ENCODE results near the gene DNAJC4. TPM values are rescaled to one million over a fixed set of nuclear protein-coding genes. Genes with fewer than 3 reads are reported as not detected.
A peak's percentile ranks its signal among the peaks of the same experiment; 100 is the strongest.

The DNAJC4 gene
- total and polyA plus RNA-seq, 2 of the 8 experiments (the other 6 are each of a cell fraction or from before 2014, with no cell fraction given): 14.6 to 31.0 TPM

DNA sequence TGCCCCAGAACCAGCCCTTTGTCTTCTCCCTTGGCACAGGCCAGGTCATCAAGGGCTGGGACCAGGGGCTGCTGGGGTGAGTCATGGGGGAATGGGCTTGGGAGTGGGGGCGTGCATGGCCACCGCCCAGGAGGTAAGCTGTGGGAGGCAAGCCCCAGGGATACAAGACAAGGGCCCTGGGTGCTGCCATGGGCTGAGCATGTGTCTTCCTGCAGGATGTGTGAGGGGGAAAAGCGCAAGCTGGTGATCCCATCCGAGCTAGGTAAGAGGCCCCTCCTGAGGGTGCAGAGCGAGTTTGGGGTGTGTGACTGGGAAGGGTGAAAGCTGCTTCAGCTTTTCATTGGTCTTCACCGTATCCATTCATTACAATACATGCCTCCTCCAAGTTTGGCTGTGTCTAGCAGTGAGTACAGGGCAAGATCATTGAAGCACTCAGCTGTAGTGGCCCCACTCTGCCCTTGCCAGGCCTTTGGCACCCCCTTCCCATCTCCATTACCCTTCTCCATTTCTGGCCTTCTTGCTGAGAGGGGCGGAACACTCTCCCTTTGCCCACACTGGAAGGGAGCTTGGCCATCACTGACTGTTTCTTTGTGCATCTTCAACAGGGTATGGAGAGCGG is 13.0 kb downstream of the DNAJC4 start:
- POLR2A ChIA-PET (ENCODE audit: partially characterized antibody): interaction anchor here (0.6 to 13.1 kb wide), 20 partner anchors 8 to 326 kb away, joined by 3 to 352 read pairs (median 5); partner anchors contain the start of genes BAD, CCDC88B, DNAJC4 and FERMT3
- H3K79me1 ChIP-seq (ENCODE audit: low read depth, low read length): peaks cover 6% of the 10 kb centered on the region
- CTCF ChIA-PET (ENCODE audit: partially characterized antibody): interaction anchor here (0.5 to 10.0 kb wide), 16 partner anchors 11 to 412 kb away, joined by 3 to 102 read pairs (median 4); partner anchors contain the start of genes CATSPERZ, ESRRA, FERMT3 and NUDT22

More for the DNA sequence above, 13.0 kb downstream of the DNAJC4 start:
- WGBS, 2 experiments (ENCODE audit: extremely low coverage in 1 of 2, insufficient coverage in 1 of 2, insufficient read length in 1 of 2, insufficient replicate concordance in 2 of 2, low coverage in 1 of 2, low lambda C conversion rate in 2 of 2, missing lambda C conversion rate in 1 of 2): 87% methylated on average over 8 of the region's 8 CpGs; no CpG with 5 or more reads in 1 of the 2 experiments
- H3K23ac ChIP-seq (ENCODE audit: insufficient read length): no peak overlapping the region
- H3K56ac ChIP-seq (replicated peaks; ENCODE audit: insufficient read length, low read depth, low read length): no peak overlapping the region
- H3K79me2 ChIP-seq (ENCODE audit: control insufficient read depth in 1 of 2, insufficient read depth in 2 of 2, low read length in 2 of 2): peaks cover 6 to 21% of the 10 kb centered on the region in 2 experiments; a peak in 3 of 4 replicates
- peaks cover 0 to 17% (median 4%) of the 10 kb centered on the region in 4 experiments; a peak in 4 of 8 replicates for H3K36me3 ChIP-seq (ENCODE audit: control insufficient read depth in 2 of 4, insufficient read depth in 4 of 4, low read length in 3 of 4)
- H2BK20ac ChIP-seq (ENCODE audit: low read length): no peak overlapping the region
- no peak overlapping the region for H4K5ac ChIP-seq (ENCODE audit: insufficient read length, low read depth, low read length)
- H3K4me2 ChIP-seq (ENCODE audit: insufficient read depth in 1 of 2, low read depth in 2 of 2, low read length in 2 of 2): no peak overlapping the region; a peak in 1 of 4 replicates
- peaks cover 0 to 25% (median 18%) of the 10 kb centered on the region in 4 experiments; a peak in 6 of 7 replicates for H3K4me1 ChIP-seq (replicated peaks in 1 of 4; ENCODE audit: control insufficient read depth in 3 of 4, insufficient read depth in 4 of 4, low read length in 3 of 4)
- H3K18ac ChIP-seq (ENCODE audit: extremely low read depth, low read length): no peak overlapping the region
- H3K23me2 ChIP-seq (ENCODE audit: low read depth, low read length): peaks cover 20% of the 10 kb centered on the region
- no peak for TF ChIP-seq JUND (IDR thresholded peaks at IDR 0.05; ENCODE audit: low read length)
- peak; percentile 76 for TF ChIP-seq POLR2AphosphoS5 (IDR thresholded peaks at IDR 0.05; ENCODE audit: low read depth, low read length)
- TF ChIP-seq SP1 (IDR thresholded peaks at IDR 0.05; ENCODE audit: low read depth, low read length): no peak
- TF ChIP-seq GTF2F1 (IDR thresholded peaks at IDR 0.05; ENCODE audit: borderline replicate concordance, low read depth, low read length): no peak
- peak in 1 of 2 experiments; percentile 85; a peak in 1 of 3 replicates for TF ChIP-seq POLR2A (IDR thresholded peaks at IDR 0.05; ENCODE audit: control extremely low read depth in 1 of 2, low read depth in 2 of 2, low read length in 2 of 2)
- no peak overlapping the region for H2BK5ac ChIP-seq (ENCODE audit: low read depth, low read length)
- DNase-seq (ENCODE audit: low read depth in 1 of 2, low spot score in 2 of 2) (no peak), FAIRE-seq (no peak)
- H4K8ac ChIP-seq (ENCODE audit: extremely low read depth, insufficient read depth, low read length): no peak overlapping the region
- peaks cover 0 to 13% of the 10 kb centered on the region in 2 experiments for H4K20me1 ChIP-seq (replicated peaks in 1 of 2; ENCODE audit: control insufficient read depth in 1 of 2, insufficient read depth in 2 of 2, low read length in 2 of 2)
- H2BK12ac ChIP-seq (ENCODE audit: low read depth, low read length): no peak overlapping the region
- no peak overlapping the region for H3K27ac ChIP-seq (ENCODE audit: low read depth, low read length)
- no peaks in the 10 kb centered on the region for H3K9me3 ChIP-seq (ENCODE audit: insufficient read depth in 2 of 2, low read depth in 1 of 2, low read length in 1 of 2)
- H3K4ac ChIP-seq (replicated peaks; ENCODE audit: insufficient read length, low read depth, low read length): no peak overlapping the region
- no peak overlapping the region for H2AFZ ChIP-seq (ENCODE audit: low read length)
- no peak overlapping the region for H2AK5ac ChIP-seq (ENCODE audit: low read depth, low read length)
- no peak overlapping the region for H3K14ac ChIP-seq (ENCODE audit: insufficient read length)
- H3K9ac ChIP-seq (replicated peaks in 1 of 4; ENCODE audit: extremely low read depth in 1 of 4, low read depth in 3 of 4, low read length in 3 of 4): no peak overlapping the region
- H3K4me3 ChIP-seq (ENCODE audit: extremely low read depth in 1 of 4, insufficient read depth in 2 of 4, low read depth in 3 of 4, low read length in 4 of 4): no peak overlapping the region
- no peak overlapping the region for H2BK120ac ChIP-seq (replicated peaks; ENCODE audit: low read depth, low read length)
- H2BK15ac ChIP-seq (ENCODE audit: low read length): no peak overlapping the region
- H3K27me3 ChIP-seq (replicated peaks in 1 of 4; ENCODE audit: control insufficient read depth in 3 of 4, extremely low read depth in 1 of 4, insufficient read depth in 3 of 4, low read length in 3 of 4): no peaks in the 10 kb centered on the region
- no peak overlapping the region for H4K91ac ChIP-seq (replicated peaks; ENCODE audit: insufficient read length, low read length)

Measured in H1 (cell line).